ENCODE results near the gene RAD52.

DNA sequence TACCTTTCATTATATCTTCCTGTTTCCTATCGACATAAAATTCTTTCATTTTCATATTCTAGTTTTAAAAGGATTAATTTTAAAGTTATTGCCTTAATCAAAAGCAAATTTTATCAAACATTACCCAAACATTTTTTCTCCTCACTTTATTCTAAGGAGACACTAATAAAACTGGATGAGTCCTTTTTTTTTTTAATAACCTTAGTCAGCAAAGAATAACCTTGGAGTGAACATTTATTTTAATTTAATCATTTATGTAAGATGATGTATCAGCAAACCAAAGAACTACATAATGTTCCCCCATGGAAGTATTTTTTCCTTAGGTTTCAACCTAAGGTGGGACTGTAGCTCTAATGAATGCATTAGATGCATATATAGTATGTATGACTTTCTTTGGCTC lies 83.9 kb downstream of the RAD52 start:
- TF ChIP-seq, protein P1, sequence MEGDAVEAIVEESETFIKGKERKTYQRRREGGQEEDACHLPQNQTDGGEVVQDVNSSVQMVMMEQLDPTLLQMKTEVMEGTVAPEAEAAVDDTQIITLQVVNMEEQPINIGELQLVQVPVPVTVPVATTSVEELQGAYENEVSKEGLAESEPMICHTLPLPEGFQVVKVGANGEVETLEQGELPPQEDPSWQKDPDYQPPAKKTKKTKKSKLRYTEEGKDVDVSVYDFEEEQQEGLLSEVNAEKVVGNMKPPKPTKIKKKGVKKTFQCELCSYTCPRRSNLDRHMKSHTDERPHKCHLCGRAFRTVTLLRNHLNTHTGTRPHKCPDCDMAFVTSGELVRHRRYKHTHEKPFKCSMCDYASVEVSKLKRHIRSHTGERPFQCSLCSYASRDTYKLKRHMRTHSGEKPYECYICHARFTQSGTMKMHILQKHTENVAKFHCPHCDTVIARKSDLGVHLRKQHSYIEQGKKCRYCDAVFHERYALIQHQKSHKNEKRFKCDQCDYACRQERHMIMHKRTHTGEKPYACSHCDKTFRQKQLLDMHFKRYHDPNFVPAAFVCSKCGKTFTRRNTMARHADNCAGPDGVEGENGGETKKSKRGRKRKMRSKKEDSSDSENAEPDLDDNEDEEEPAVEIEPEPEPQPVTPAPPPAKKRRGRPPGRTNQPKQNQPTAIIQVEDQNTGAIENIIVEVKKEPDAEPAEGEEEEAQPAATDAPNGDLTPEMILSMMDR (IDR thresholded peaks at IDR 0.05; ENCODE audit: insufficient read depth, low read length) = no peak
- TF ChIP-seq GABPA (IDR thresholded peaks at IDR 0.05; ENCODE audit: low read depth) = no peak
- TF ChIP-seq, protein P2, sequence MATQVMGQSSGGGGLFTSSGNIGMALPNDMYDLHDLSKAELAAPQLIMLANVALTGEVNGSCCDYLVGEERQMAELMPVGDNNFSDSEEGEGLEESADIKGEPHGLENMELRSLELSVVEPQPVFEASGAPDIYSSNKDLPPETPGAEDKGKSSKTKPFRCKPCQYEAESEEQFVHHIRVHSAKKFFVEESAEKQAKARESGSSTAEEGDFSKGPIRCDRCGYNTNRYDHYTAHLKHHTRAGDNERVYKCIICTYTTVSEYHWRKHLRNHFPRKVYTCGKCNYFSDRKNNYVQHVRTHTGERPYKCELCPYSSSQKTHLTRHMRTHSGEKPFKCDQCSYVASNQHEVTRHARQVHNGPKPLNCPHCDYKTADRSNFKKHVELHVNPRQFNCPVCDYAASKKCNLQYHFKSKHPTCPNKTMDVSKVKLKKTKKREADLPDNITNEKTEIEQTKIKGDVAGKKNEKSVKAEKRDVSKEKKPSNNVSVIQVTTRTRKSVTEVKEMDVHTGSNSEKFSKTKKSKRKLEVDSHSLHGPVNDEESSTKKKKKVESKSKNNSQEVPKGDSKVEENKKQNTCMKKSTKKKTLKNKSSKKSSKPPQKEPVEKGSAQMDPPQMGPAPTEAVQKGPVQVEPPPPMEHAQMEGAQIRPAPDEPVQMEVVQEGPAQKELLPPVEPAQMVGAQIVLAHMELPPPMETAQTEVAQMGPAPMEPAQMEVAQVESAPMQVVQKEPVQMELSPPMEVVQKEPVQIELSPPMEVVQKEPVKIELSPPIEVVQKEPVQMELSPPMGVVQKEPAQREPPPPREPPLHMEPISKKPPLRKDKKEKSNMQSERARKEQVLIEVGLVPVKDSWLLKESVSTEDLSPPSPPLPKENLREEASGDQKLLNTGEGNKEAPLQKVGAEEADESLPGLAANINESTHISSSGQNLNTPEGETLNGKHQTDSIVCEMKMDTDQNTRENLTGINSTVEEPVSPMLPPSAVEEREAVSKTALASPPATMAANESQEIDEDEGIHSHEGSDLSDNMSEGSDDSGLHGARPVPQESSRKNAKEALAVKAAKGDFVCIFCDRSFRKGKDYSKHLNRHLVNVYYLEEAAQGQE (IDR thresholded peaks at IDR 0.05; ENCODE audit: insufficient replicate concordance, low read depth) = no peak
- TF ChIP-seq POLR2AphosphoS5 (IDR thresholded peaks at IDR 0.05; ENCODE audit: low read depth) = no peak
- no peak for TF ChIP-seq SPI1 (IDR thresholded peaks at IDR 0.05; ENCODE audit: borderline replicate concordance, low read depth)

Data from HL-60 (cell line).